ENCODE measurements around the gene MAPK7. TPM values are rescaled to one million over a fixed set of nuclear protein-coding genes. Genes with fewer than 3 reads are reported as not detected.

The MAPK7 gene
- total RNA-seq, 4 donors from 2014 or later, result 12.9 to 25.2 (median 21.9) TPM

- ATAC-seq (ENCODE audit: low FRiP score) (no peak), DNase-seq (ENCODE audit: low spot score) (peak; percentile 20)
- no peak for TF ChIP-seq CTCF (IDR thresholded peaks at IDR 0.05)
Observed at GRCh38 chr17:19369107-19369778, 9.1 kb upstream of the MAPK7 start.

GRCh38 chr17:19369846-19370492 lies 8.3 kb upstream of the MAPK7 start:
- TF ChIP-seq CTCF (IDR thresholded peaks at IDR 0.05), result no peak
- no peak for ATAC-seq (ENCODE audit: low FRiP score)
- no peak for DNase-seq (ENCODE audit: low spot score)

- DNase-seq (ENCODE audit: low spot score), result no peak
Observed at GRCh38 chr17:19370493-19370960, 7.8 kb upstream of the MAPK7 start.

GRCh38 chr17:19371259-19372010 lies 6.9 kb upstream of the MAPK7 start:
- DNase-seq (ENCODE audit: low spot score) (no peak), ATAC-seq (ENCODE audit: low FRiP score) (no peak)
- TF ChIP-seq CTCF (IDR thresholded peaks at IDR 0.05), result no peak

More at GRCh38 chr17:19370493-19370960, 7.8 kb upstream of the MAPK7 start:
- peak; percentile 19 for ATAC-seq (ENCODE audit: low FRiP score)
- no peak for TF ChIP-seq CTCF (IDR thresholded peaks at IDR 0.05)

- no peak for DNase-seq (ENCODE audit: low spot score)
- no peak for ATAC-seq (ENCODE audit: low FRiP score)
- no peak for TF ChIP-seq CTCF (IDR thresholded peaks at IDR 0.05)
Observed at GRCh38 chr17:19372011-19372370, 6.3 kb upstream of the MAPK7 start.

- ATAC-seq (ENCODE audit: low FRiP score), result no peak
- TF ChIP-seq CTCF (IDR thresholded peaks at IDR 0.05), result no peak
- no peak for DNase-seq (ENCODE audit: low spot score)
Observed at GRCh38 chr17:19372439-19372838, 5.9 kb upstream of the MAPK7 start.

All from omental fat pad (tissue), 4 donors.